GM12878 (cell line): Measurements from ENCODE around the gene NRXN3. TPM values are rescaled to one million over a fixed set of nuclear protein-coding genes. Genes with fewer than 3 reads are reported as not detected.
"Not testable (repeated sequence)": the region's sequence is repeated elsewhere in the genome, so short reads cannot be mapped to it uniquely, and the experiment has no call there.

Source experiments
- ATAC-seq: fragments of 200-7000 bp; cut with Tn5 transposase; 3 replicates; pipeline ENCODE4 v1.9.1; 2020; ENCODE audit warnings: mild to moderate bottlenecking, moderate library complexity
- BruUV-seq: library from RNA; stranded (reverse); fragments of 400-500 nt; replicated peaks from 2 replicates; lab custom pipeline; 2021; lab: Mats Ljungman, UMichigan
- CTCF ChIA-PET: fragments of 300-600 bp; sonication (Branson Sonifier 250); formaldehyde crosslinking; extraction: SDS; loops from one replicate; lab custom pipeline; 2021; ENCODE audit warnings: inconsistent platforms; lab: Yijun Ruan, JAX
- POLR2A ChIA-PET: fragments of 350-600 bp; formaldehyde crosslinking; extraction: SDS; loops from one replicate; lab custom pipeline; 2021; ENCODE audit warnings: inconsistent platforms; lab: Charles Lee
- RAD21 ChIA-PET: fragments of 300-600 bp; sonication (Branson Sonifier 250); formaldehyde crosslinking; loops from one replicate; lab custom pipeline; 2023; ENCODE audit warnings: antibody characterized with exemption; ENCODE audit not compliant: unreplicated experiment; lab: Charles Lee
- SMC1A ChIA-PET: fragments of 300-600 bp; sonication (Branson Sonifier 250); formaldehyde crosslinking; loops from one replicate; lab custom pipeline; 2023; ENCODE audit not compliant: unreplicated experiment, uncharacterized antibody; lab: Charles Lee
- DNase-seq: peaks from one replicate; pipeline ENCODE4 v3.0.0-alpha.2; 2011; ENCODE audit warnings: low read depth, low spot score
- FAIRE-seq: peaks from 3 replicates; lab custom pipeline; 2011; peaks lifted over from hg19 to GRCh38; lab: Jason Lieb, UNC
- H2AFZ ChIP-seq: 2 replicates; pipeline ENCODE4 v1.6.0; 2011; ENCODE audit warnings: low read depth, low read length, control low read depth; ENCODE audit not compliant: control insufficient read depth
- H3K27ac ChIP-seq: 2 replicates; pipeline ENCODE4 v1.5.1; 2011; ENCODE audit warnings: control low read depth; ENCODE audit not compliant: control insufficient read depth, insufficient read depth
- H3K27me3 ChIP-seq, 2 experiments: replicated peaks in 1 of 2; 2 replicates each; pipeline versions ENCODE4 v1.6.0 to v1.6.1; 2011; ENCODE audit warnings: low read length in 1 of 2; ENCODE audit not compliant: control insufficient read depth in 2 of 2, insufficient read depth in 2 of 2
- H3K36me3 ChIP-seq, 2 experiments: 2 replicates each; pipeline ENCODE4 v1.5.1; 2011; ENCODE audit warnings: low read length in 1 of 2; ENCODE audit not compliant: control insufficient read depth in 2 of 2, insufficient read depth in 2 of 2
- H3K4me1 ChIP-seq: 2 replicates; pipeline ENCODE4 v1.6.1; 2011; ENCODE audit warnings: mild to moderate bottlenecking, low read length, moderate library complexity, mixed read lengths; ENCODE audit not compliant: control insufficient read depth, insufficient read depth
- H3K4me2 ChIP-seq: 2 replicates; pipeline ENCODE4 v1.6.0; 2011; ENCODE audit warnings: control low read depth; ENCODE audit not compliant: control insufficient read depth, insufficient read depth
- H3K4me3 ChIP-seq: fragments of 200-600 bp; sonication (generic); 2 replicates; pipeline ENCODE4 v1.5.1; 2016
- H3K79me2 ChIP-seq: 2 replicates; pipeline ENCODE4 v1.6.0; 2011; ENCODE audit warnings: low read length; ENCODE audit not compliant: control insufficient read depth, insufficient read depth
- H3K9ac ChIP-seq: 2 replicates; pipeline ENCODE4 v1.8.0; 2011; ENCODE audit warnings: low read length, control low read depth, mixed read lengths; ENCODE audit not compliant: control insufficient read depth, insufficient read depth
- H3K9me3 ChIP-seq: replicated peaks from 3 replicates; pipeline ENCODE4 v1.5.1; 2011; ENCODE audit warnings: mild to moderate bottlenecking, low read length; ENCODE audit not compliant: control insufficient read depth, insufficient read depth
- H4K20me1 ChIP-seq: 2 replicates; pipeline ENCODE4 v1.6.0; 2011; ENCODE audit not compliant: control insufficient read depth, insufficient read depth
- KDM1A ChIP-seq: fragments of 200-600 bp; sonication (generic); IDR thresholded peaks from 2 replicates; pipeline ENCODE4 v1.6.1; 2016; ENCODE audit warnings: borderline replicate concordance
- SPI1 ChIP-seq: IDR thresholded peaks from 2 replicates; pipeline ENCODE4 v1.6.1; 2011; ENCODE audit warnings: low read depth, mild to moderate bottlenecking, low read length, moderate library complexity, borderline replicate concordance; ENCODE audit not compliant: insufficient read depth
- WGBS: methylation state at CpG from one replicate; pipeline ENCODE4 v1.1.6; 2016; ENCODE audit warnings: low lambda C conversion rate; ENCODE audit not compliant: insufficient replicate concordance, insufficient coverage; ENCODE audit errors: missing lambda C conversion rate; 5-methylcytosine and 5-hydroxymethylcytosine counted together
- in situ Hi-C: fragments of 300-500 bp; cut with MboI; formaldehyde crosslinking; loops from 9 replicates; pipeline ENCODE4 v1.14.3; 2018; ENCODE audit warnings: mixed read lengths
- intact Hi-C: fragments of 100-400 bp; cut with micrococcal nuclease; formaldehyde crosslinking; loops from one replicate; pipeline ENCODE4 v1.14.2; 2022; ENCODE audit not compliant: unreplicated experiment
- polyA plus RNA-seq, 11 experiments: library from polyadenylated mRNA; depleted of rRNA in 4 of 11; unstranded in 6 of 11; stranded (reverse) in 5 of 11; fragments of >200 nt; fragmentation: Nextera tagmentation in 4 of 11; fragmentation: Illumina TruSeq in 1 of 11; extraction: Ambion mirVana in 4 of 11; extraction: Trizol in 1 of 11; gene quantifications; 1 replicate in 1 of 11; 2 replicates in 10 of 11; pipeline versions ENCODE4 v1.2.1 to v1.2.3, GENCODE V29; 2011 to 2016; ENCODE audit warnings: inconsistent platforms in 2 of 11, missing spikeins in 2 of 11, low read depth in 1 of 11
- total RNA-seq, 4 experiments: library from RNA; depleted of rRNA in 3 of 4; stranded (reverse); fragments of >200 nt in 3 of 4; fragmentation: Illumina TruSeq in 1 of 4; extraction: Trizol in 1 of 4; gene quantifications; 2 replicates each; pipeline versions ENCODE4 v1.2.1 to v1.2.3, GENCODE V29; 2013 to 2021

Gene NRXN3
- total and polyA plus RNA-seq, 10 of the 15 experiments (the other 5 are each of a cell fraction or from before 2014, with no cell fraction given), result 0.52 to 3.3 (median 1.4) TPM

GRCh38 chr14:78487573-78487972 is 317.4 kb downstream of the NRXN3 start:
- H3K27me3 ChIP-seq, FAIRE-seq, H3K9ac ChIP-seq, BruUV-seq, H2AFZ ChIP-seq, H3K4me1 ChIP-seq, H3K36me3 ChIP-seq, H4K20me1 ChIP-seq, H3K4me2 ChIP-seq, intact Hi-C loops, in situ Hi-C loops, CTCF ChIA-PET, H3K27ac ChIP-seq, H3K79me2 ChIP-seq, H3K9me3 ChIP-seq, H3K4me3 ChIP-seq, DNase-seq, SMC1A ChIA-PET, RAD21 ChIA-PET, POLR2A ChIA-PET, ATAC-seq: not testable (repeated sequence)
- 35% methylated on average over 2 of the region's 2 CpGs for WGBS

GRCh38 chr14:78488938-78489337 is 318.8 kb downstream of the NRXN3 start:
- Histone ChIP-seq H4K20me1 (no peaks in the 10 kb centered on the region), H3K9ac (no peak overlapping the region), H3K27me3 (no peaks in the 10 kb centered on the region), H3K27ac (no peak overlapping the region), H3K79me2 (no peaks in the 10 kb centered on the region), H2AFZ (no peak overlapping the region), H3K36me3 (no peaks in the 10 kb centered on the region), H3K9me3 (no peaks in the 10 kb centered on the region), H3K4me2 (no peak overlapping the region)
- SMC1A ChIA-PET, result no interaction called here
- intact Hi-C loops, result no loop called here
- ATAC-seq (peak; percentile 48; the same call in 2 of the 3 replicates), DNase-seq (no peak), FAIRE-seq (no peak)
- RAD21 ChIA-PET, result no interaction called here
- 19% methylated on average over 4 of the region's 4 CpGs for WGBS
- no TSS peak for BruUV-seq
- in situ Hi-C loops, result no loop called here
- CTCF ChIA-PET, result interaction anchor here (0.9 kb wide), 1 partner anchor 40 kb away, joined by 3 read pairs; no protein-coding TSS in a partner anchor
- no peak for TF ChIP-seq KDM1A
- peak; percentile 34; the same call in 1 of the 2 replicates for TF ChIP-seq SPI1
- TF ChIP-seq, all 136 proteins: peak for 1
- POLR2A ChIA-PET, result no interaction called here
- no peaks in the 10 kb centered on the region; the same call in 1 of the 2 replicates for H3K4me1 ChIP-seq
- H3K4me3 ChIP-seq, result no peak overlapping the region
